ENCODE results near the gene ANXA11.

- no peak for TF ChIP-seq POLR2AphosphoS5 (IDR thresholded peaks at IDR 0.05; ENCODE audit: control insufficient read depth, insufficient read depth, low read depth, low read length)
- no peak for TF ChIP-seq EZH2 (IDR thresholded peaks at IDR 0.05; ENCODE audit: borderline replicate concordance, low read depth, low read length)
- no peak for TF ChIP-seq SRSF9 (IDR thresholded peaks at IDR 0.05; ENCODE audit: borderline replicate concordance, low read depth, low read length)
Measured at GRCh38 chr10:80118669-80119068, 86.7 kb downstream of the ANXA11 start.

Data from K562 (cell line).